ENCODE data around the gene PPP1R12B. TPM values are rescaled to one million over a fixed set of nuclear protein-coding genes. Genes with fewer than 3 reads are reported as not detected.

PPP1R12B gene
- total RNA-seq, 1 donor from 2014 or later, result 21.8 TPM

GRCh38 chr1:202564958-202565495, 216.5 kb downstream of the PPP1R12B start:
- no peak overlapping the region for H2AFZ ChIP-seq (replicated peaks)
- H3K27me3 Mint-ChIP-seq (ENCODE audit: insufficient read depth, low read depth), result no peaks in the 10 kb centered on the region
- no peaks in the 10 kb centered on the region for H3F3A ChIP-seq (ENCODE audit: low read depth)
- no peaks in the 10 kb centered on the region for H4K20me1 ChIP-seq (ENCODE audit: low read depth)
- no peak for TF ChIP-seq EZH2phosphoT487 (IDR thresholded peaks at IDR 0.05)
- no peak for TF ChIP-seq CTCF (IDR thresholded peaks at IDR 0.05)
- no peak for TF ChIP-seq EZH2 (IDR thresholded peaks at IDR 0.05)
- H3K4me3 Mint-ChIP-seq, result no peak overlapping the region
- H3K4me1 ChIP-seq, result peaks cover 37% of the 10 kb centered on the region
- H3K4me1 Mint-ChIP-seq, result peaks cover 16% of the 10 kb centered on the region
- H3K9ac ChIP-seq, result no peak overlapping the region
- H3K4me2 ChIP-seq, result no peak overlapping the region
- H3K27me3 ChIP-seq, result no peaks in the 10 kb centered on the region
- H3K9me3 Mint-ChIP-seq, result no peaks in the 10 kb centered on the region
- H3K9me3 ChIP-seq (ENCODE audit: low read depth), result no peaks in the 10 kb centered on the region
- no peak for DNase-seq (ENCODE audit: low spot score)
- no peak overlapping the region for H3K27ac Mint-ChIP-seq
- H3K36me3 Mint-ChIP-seq, result peaks cover 4% of the 10 kb centered on the region
- H3K79me2 ChIP-seq (ENCODE audit: low read depth), result no peaks in the 10 kb centered on the region
- no peaks in the 10 kb centered on the region for H3K36me3 ChIP-seq
- no peak overlapping the region for H3K4me3 ChIP-seq
- no peak overlapping the region for H3K27ac ChIP-seq

- no peak for TF ChIP-seq EZH2phosphoT487 (IDR thresholded peaks at IDR 0.05)
- no peak for TF ChIP-seq EZH2 (IDR thresholded peaks at IDR 0.05)
- no peak for TF ChIP-seq CTCF (IDR thresholded peaks at IDR 0.05)
- H3K4me1 Mint-ChIP-seq, result peaks cover 16% of the 10 kb centered on the region
- H3K27ac ChIP-seq, result no peak overlapping the region
- no peak for DNase-seq (ENCODE audit: low spot score)
- no peak overlapping the region for H3K4me3 Mint-ChIP-seq
- peaks cover 35% of the 10 kb centered on the region for H3K4me1 ChIP-seq
- peaks cover 4% of the 10 kb centered on the region for H3K36me3 Mint-ChIP-seq
- H3K27me3 Mint-ChIP-seq (ENCODE audit: insufficient read depth, low read depth), result no peaks in the 10 kb centered on the region
- H3F3A ChIP-seq (ENCODE audit: low read depth), result no peaks in the 10 kb centered on the region
- no peak overlapping the region for H3K4me2 ChIP-seq
- no peaks in the 10 kb centered on the region for H3K9me3 ChIP-seq (ENCODE audit: low read depth)
- H3K27ac Mint-ChIP-seq, result no peak overlapping the region
- no peak overlapping the region for H2AFZ ChIP-seq (replicated peaks)
- no peaks in the 10 kb centered on the region for H3K27me3 ChIP-seq
- no peaks in the 10 kb centered on the region for H4K20me1 ChIP-seq (ENCODE audit: low read depth)
- H3K4me3 ChIP-seq, result no peak overlapping the region
- H3K79me2 ChIP-seq (ENCODE audit: low read depth), result no peaks in the 10 kb centered on the region
- H3K36me3 ChIP-seq, result no peaks in the 10 kb centered on the region
- no peaks in the 10 kb centered on the region for H3K9me3 Mint-ChIP-seq
- no peak overlapping the region for H3K9ac ChIP-seq
These were observed 217.5 kb downstream of the PPP1R12B start for GRCh38 chr1:202565890-202566602.

GRCh38 chr1:202567738-202568137, 219.2 kb downstream of the PPP1R12B start:
- H3K4me3 ChIP-seq, result no peak overlapping the region
- H3K36me3 Mint-ChIP-seq, result peaks cover 4% of the 10 kb centered on the region

More at GRCh38 chr1:202567738-202568137, 219.2 kb downstream of the PPP1R12B start:
- Histone ChIP-seq H3K4me1 (peaks cover 18% of the 10 kb centered on the region), H3K9me3 (ENCODE audit: low read depth) (no peaks in the 10 kb centered on the region), H3K27ac (no peak overlapping the region), H4K20me1 (ENCODE audit: low read depth) (no peaks in the 10 kb centered on the region), H2AFZ (replicated peaks) (no peak overlapping the region), H3K79me2 (ENCODE audit: low read depth) (no peaks in the 10 kb centered on the region), H3F3A (ENCODE audit: low read depth) (no peaks in the 10 kb centered on the region), H3K36me3 (no peaks in the 10 kb centered on the region), H3K4me2 (no peak overlapping the region), H3K9ac (no peak overlapping the region), H3K27me3 (no peaks in the 10 kb centered on the region)
- TF ChIP-seq EZH2phosphoT487 (IDR thresholded peaks at IDR 0.05) (no peak), CTCF (IDR thresholded peaks at IDR 0.05) (no peak), EZH2 (IDR thresholded peaks at IDR 0.05) (no peak)
- H3K9me3 Mint-ChIP-seq, result no peaks in the 10 kb centered on the region
- peaks cover 16% of the 10 kb centered on the region for H3K4me1 Mint-ChIP-seq
- no peak overlapping the region for H3K27ac Mint-ChIP-seq
- no peaks in the 10 kb centered on the region for H3K27me3 Mint-ChIP-seq (ENCODE audit: insufficient read depth, low read depth)
- no peak for DNase-seq (ENCODE audit: low spot score)
- no peak overlapping the region for H3K4me3 Mint-ChIP-seq

All from neural progenitor cell (in vitro differentiated cells).